CD4-positive, alpha-beta T cell treated with Interleukin-17A for 1 hour (primary cell): ENCODE data around the gene CA7.
"Not testable (repeated sequence)": the region's sequence is repeated elsewhere in the genome, so short reads cannot be mapped to it uniquely, and the experiment has no call there.

Source experiments
- DNase-seq: peaks from one replicate; pipeline ENCODE4 v3.0.0-alpha.2; 2020

Gene CA7

GRCh38 chr16:66847533-66848067 lies 3.4 kb downstream of the CA7 start:
- DNase-seq = no peak

- DNase-seq = no peak
These were observed 4.0 kb downstream of the CA7 start for GRCh38 chr16:66848172-66848571.

- DNase-seq = no peak
These were observed 4.8 kb downstream of the CA7 start for GRCh38 chr16:66849021-66849420.

GRCh38 chr16:66849549-66849948 lies 5.3 kb downstream of the CA7 start:
- DNase-seq = no peak

- DNase-seq = no peak
These were observed 6.1 kb downstream of the CA7 start for GRCh38 chr16:66850115-66850815.

GRCh38 chr16:66851166-66851964 lies 7.2 kb downstream of the CA7 start:
- DNase-seq = no peak

GRCh38 chr16:66853261-66854139 lies 9.3 kb downstream of the CA7 start:
- DNase-seq = no peak

GRCh38 chr16:66856184-66856730 lies 12.0 kb downstream of the CA7 start:
- DNase-seq = no peak

GRCh38 chr16:66856801-66857200 lies 12.6 kb downstream of the CA7 start:
- DNase-seq = no peak

GRCh38 chr16:66857437-66857836 lies 13.2 kb downstream of the CA7 start:
- DNase-seq = no peak

- DNase-seq = no peak
These were observed 14.7 kb downstream of the CA7 start for GRCh38 chr16:66858740-66859396.

GRCh38 chr16:66859397-66860068 lies 15.3 kb downstream of the CA7 start:
- DNase-seq = no peak

- no peak for DNase-seq
These were observed 17.9 kb downstream of the CA7 start for GRCh38 chr16:66862023-66862520.

- no peak for DNase-seq
These were observed 19.5 kb downstream of the CA7 start for GRCh38 chr16:66863707-66864106.

GRCh38 chr16:66869424-66869823 lies 25.2 kb downstream of the CA7 start:
- DNase-seq = no peak

GRCh38 chr16:66871363-66871762 lies 27.1 kb downstream of the CA7 start:
- DNase-seq = not testable (repeated sequence)

- DNase-seq = no peak
These were observed 27.6 kb downstream of the CA7 start for GRCh38 chr16:66871840-66872239.

- no peak for DNase-seq
These were observed 28.3 kb downstream of the CA7 start for GRCh38 chr16:66872559-66872942.

GRCh38 chr16:66872943-66873684 lies 28.9 kb downstream of the CA7 start:
- DNase-seq = peak; percentile 90

- no peak for DNase-seq
These were observed 29.5 kb downstream of the CA7 start for GRCh38 chr16:66873685-66874055.
